Measurements from ENCODE around the gene MAGI2.

DNA sequence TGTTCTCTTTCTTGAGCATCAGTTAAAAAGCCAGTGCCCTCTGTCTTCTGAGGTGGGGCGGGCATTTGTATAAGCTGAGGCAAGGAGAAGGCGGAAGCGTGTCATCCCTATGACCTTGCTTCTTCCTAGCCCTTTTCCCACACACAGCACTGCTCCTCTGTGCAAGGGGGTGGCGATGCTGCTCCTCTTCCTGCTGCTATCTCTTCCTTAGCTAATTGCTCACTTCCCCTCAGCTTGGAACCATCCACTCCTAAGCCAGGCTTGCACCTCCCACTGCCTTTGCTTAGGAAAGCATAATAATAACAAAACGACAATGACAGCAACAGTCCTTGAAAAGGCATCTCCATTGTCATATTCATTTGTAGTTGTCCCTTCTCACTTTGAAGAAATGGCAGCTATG is 1288.0 kb downstream of the MAGI2 start:
- TF ChIP-seq, protein P1, sequence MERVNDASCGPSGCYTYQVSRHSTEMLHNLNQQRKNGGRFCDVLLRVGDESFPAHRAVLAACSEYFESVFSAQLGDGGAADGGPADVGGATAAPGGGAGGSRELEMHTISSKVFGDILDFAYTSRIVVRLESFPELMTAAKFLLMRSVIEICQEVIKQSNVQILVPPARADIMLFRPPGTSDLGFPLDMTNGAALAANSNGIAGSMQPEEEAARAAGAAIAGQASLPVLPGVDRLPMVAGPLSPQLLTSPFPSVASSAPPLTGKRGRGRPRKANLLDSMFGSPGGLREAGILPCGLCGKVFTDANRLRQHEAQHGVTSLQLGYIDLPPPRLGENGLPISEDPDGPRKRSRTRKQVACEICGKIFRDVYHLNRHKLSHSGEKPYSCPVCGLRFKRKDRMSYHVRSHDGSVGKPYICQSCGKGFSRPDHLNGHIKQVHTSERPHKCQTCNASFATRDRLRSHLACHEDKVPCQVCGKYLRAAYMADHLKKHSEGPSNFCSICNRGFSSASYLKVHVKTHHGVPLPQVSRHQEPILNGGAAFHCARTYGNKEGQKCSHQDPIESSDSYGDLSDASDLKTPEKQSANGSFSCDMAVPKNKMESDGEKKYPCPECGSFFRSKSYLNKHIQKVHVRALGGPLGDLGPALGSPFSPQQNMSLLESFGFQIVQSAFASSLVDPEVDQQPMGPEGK (CRISPR knock-in tag; IDR thresholded peaks at IDR 0.05; ENCODE audit: borderline replicate concordance) = no peak
- TF ChIP-seq ZFP30 (CRISPR knock-in tag; IDR thresholded peaks at IDR 0.05) = no peak

Data from SK-N-SH treated with all-trans-retinoic acid at 6 μM for 48 hours (cell line).